K562 (cell line): ENCODE data around the gene CTNNA3. TPM values are rescaled to one million over a fixed set of nuclear protein-coding genes. Genes with fewer than 3 reads are reported as not detected.

ENCODE experiments used
- CHCHD3 ChIP-seq: fragments of 250-450 bp; sonication (Bioruptor Pico); IDR thresholded peaks from 2 replicates; pipeline ENCODE4 v2.1.2; 2022; ENCODE audit warnings: mild to moderate bottlenecking
- CUX1 ChIP-seq: fragments of 200-800 bp; sonication (Bioruptor generic); IDR thresholded peaks from 2 replicates; pipeline ENCODE4 v1.6.1; 2016; ENCODE audit warnings: missing genetic modification characterization, missing compliant biosample characterization
- ILK ChIP-seq: fragments of 450-650 bp; IDR thresholded peaks from 2 replicates; pipeline ENCODE4 v1.6.1; 2016; ENCODE audit warnings: missing genetic modification characterization, low read depth, mild to moderate bottlenecking, missing compliant biosample characterization, moderate library complexity, borderline replicate concordance
- NR2C1 ChIP-seq, 2 experiments: fragments of 450-650 bp; IDR thresholded peaks; 2 replicates each; pipeline ENCODE4 v1.6.1; 2017; ENCODE audit warnings: mild to moderate bottlenecking in 2 of 2, antibody characterized with exemption in 1 of 2, inconsistent platforms in 1 of 2, missing compliant biosample characterization in 1 of 2, missing genetic modification characterization in 1 of 2
- ZBTB49 ChIP-seq: sonication (generic); formaldehyde crosslinking; IDR thresholded peaks from 2 replicates; pipeline ENCODE4 v1.8.0; 2022; ENCODE audit warnings: missing genetic modification reagents, mild to moderate bottlenecking, borderline replicate concordance
- ZNF24 ChIP-seq: fragments of 450-650 bp; IDR thresholded peaks from 2 replicates; pipeline ENCODE4 v1.6.1; 2016
- polyA plus RNA-seq, 8 experiments: library from polyadenylated mRNA; depleted of rRNA in 4 of 8; stranded (reverse) in 5 of 8; unstranded in 3 of 8; fragments of >200 nt; fragmentation: Nextera tagmentation in 2 of 8; fragmentation: Illumina TruSeq in 1 of 8; extraction: Ambion mirVana in 2 of 8; extraction: Trizol in 1 of 8; gene quantifications; 2 replicates each; pipeline versions ENCODE4 v1.2.1 to v1.2.3, GENCODE V29; 2011 to 2014; ENCODE audit warnings: inconsistent platforms in 1 of 8, missing spikeins in 1 of 8
- total RNA-seq, 7 experiments: library from RNA; depleted of rRNA in 6 of 7; stranded (reverse); fragments of >200 nt in 6 of 7; fragmentation: Illumina TruSeq in 2 of 7; extraction: Trizol in 2 of 7; gene quantifications; 2 replicates each; pipeline versions ENCODE4 v1.2.1 to v1.2.3, GENCODE V29; 2011 to 2021; ENCODE audit warnings: low replicate concordance in 1 of 7

Gene CTNNA3
- total and polyA plus RNA-seq, 9 of the 15 experiments (the other 6 are each of a cell fraction or from before 2014, with no cell fraction given): 0.04 TPM; not detected in 8

GRCh38 chr10:67676208-67676825 lies 19.7 kb downstream of the CTNNA3 start (continued):
- TF ChIP-seq CUX1 (CRISPR knock-in tag): no peak
- no peak for TF ChIP-seq ILK
- no peak for TF ChIP-seq NR2C1 (IDR thresholded peaks at IDR 0.05)
- TF ChIP-seq NR2C1 (tag; IDR thresholded peaks at IDR 0.05): no peak
- no peak for TF ChIP-seq ZNF24
- TF ChIP-seq ZBTB49 (CRISPR knock-in tag): no peak
- TF ChIP-seq CHCHD3 (CRISPR knock-in tag): no peak
